H9 (cell line): Measurements from ENCODE around the gene ASTL. TPM values are rescaled to one million over a fixed set of nuclear protein-coding genes. Genes with fewer than 3 reads are reported as not detected.

Experiments used
- DNase-seq: peaks from one replicate; pipeline ENCODE4 v3.0.0-alpha.2; 2017
- H2AFZ ChIP-seq: one replicate; pipeline ENCODE4 v1.6.1; 2013; ENCODE audit warnings: mild to moderate bottlenecking, low read length, control low read depth, moderate library complexity
- H2AK5ac ChIP-seq: 2 replicates; pipeline ENCODE4 v1.6.1; 2013; ENCODE audit warnings: low read length, control low read depth, mixed read lengths; ENCODE audit not compliant: insufficient read length
- H2BK120ac ChIP-seq: one replicate; pipeline ENCODE4 v1.6.1; 2013; ENCODE audit warnings: low read depth, mild to moderate bottlenecking, low read length, control low read depth, inconsistent platforms; ENCODE audit not compliant: poor library complexity, severe bottlenecking
- H2BK12ac ChIP-seq: 2 replicates; pipeline ENCODE4 v1.6.1; 2013; ENCODE audit warnings: low read length, control low read depth, mixed read lengths, low read depth; ENCODE audit not compliant: insufficient read length
- H2BK15ac ChIP-seq: 2 replicates; pipeline ENCODE4 v1.6.1; 2013; ENCODE audit warnings: low read depth, low read length, control low read depth
- H2BK20ac ChIP-seq: one replicate; pipeline ENCODE4 v1.6.1; 2013; ENCODE audit warnings: low read depth, mild to moderate bottlenecking, low read length, control low read depth, inconsistent platforms; ENCODE audit not compliant: poor library complexity, severe bottlenecking
- H2BK5ac ChIP-seq: 2 replicates; pipeline ENCODE4 v1.6.1; 2013; ENCODE audit warnings: low read length, control low read depth, mixed read lengths; ENCODE audit not compliant: insufficient read length
- H3K14ac ChIP-seq: 2 replicates; pipeline ENCODE4 v1.6.1; 2013; ENCODE audit warnings: low read length, control low read depth; ENCODE audit not compliant: insufficient read depth
- H3K18ac ChIP-seq: 2 replicates; pipeline ENCODE4 v1.6.1; 2013; ENCODE audit warnings: low read depth, mild to moderate bottlenecking, mixed read lengths, low read length, control low read depth; ENCODE audit not compliant: insufficient read length
- H3K23ac ChIP-seq: 2 replicates; pipeline ENCODE4 v1.6.1; 2013; ENCODE audit warnings: low read length, control low read depth, mixed read lengths, low read depth; ENCODE audit not compliant: insufficient read length
- H3K23me2 ChIP-seq: 2 replicates; pipeline ENCODE4 v1.6.1; 2013; ENCODE audit warnings: low read depth, mild to moderate bottlenecking, mixed read lengths, low read length, control low read depth; ENCODE audit not compliant: insufficient read length, poor library complexity, severe bottlenecking
- H3K27ac ChIP-seq: 2 replicates; pipeline ENCODE4 v1.5.1; 2013; ENCODE audit warnings: low read length, control low read depth, mixed read lengths, low read depth; ENCODE audit not compliant: insufficient read length
- H3K27me3 ChIP-seq: 2 replicates; pipeline ENCODE4 v1.6.1; 2013; ENCODE audit warnings: low read length, control low read depth, inconsistent platforms; ENCODE audit not compliant: insufficient read depth
- H3K4ac ChIP-seq: 2 replicates; pipeline ENCODE4 v1.6.1; 2013; ENCODE audit warnings: low read depth, mild to moderate bottlenecking, control low read depth, inconsistent platforms, low read length, moderate library complexity
- H3K4me1 ChIP-seq: 2 replicates; pipeline ENCODE4 v1.6.1; 2013; ENCODE audit warnings: low read length, control low read depth, inconsistent platforms; ENCODE audit not compliant: insufficient read depth
- H3K4me2 ChIP-seq: 2 replicates; pipeline ENCODE4 v1.6.1; 2013; ENCODE audit warnings: low read length, control low read depth, mixed read lengths; ENCODE audit not compliant: insufficient read length, insufficient read depth
- H3K56ac ChIP-seq: 2 replicates; pipeline ENCODE4 v1.6.1; 2013; ENCODE audit warnings: low read depth, mild to moderate bottlenecking, mixed read lengths, low read length, control low read depth; ENCODE audit not compliant: insufficient read length
- H3K79me1 ChIP-seq: 2 replicates; pipeline ENCODE4 v1.6.1; 2013; ENCODE audit warnings: low read depth, mild to moderate bottlenecking, moderate library complexity, low read length, control low read depth, inconsistent platforms; ENCODE audit not compliant: insufficient read depth, poor library complexity, severe bottlenecking
- H3K79me2 ChIP-seq: 2 replicates; pipeline ENCODE4 v1.6.1; 2013; ENCODE audit warnings: low read length, control low read depth, inconsistent platforms; ENCODE audit not compliant: insufficient read depth
- H3K9ac ChIP-seq: 2 replicates; pipeline ENCODE4 v1.6.1; 2013; ENCODE audit warnings: low read length, control low read depth, mixed read lengths; ENCODE audit not compliant: insufficient read length; ENCODE audit errors: extremely low read depth
- H3K9me3 ChIP-seq: one replicate; pipeline ENCODE4 v1.6.1; 2013; ENCODE audit warnings: low read depth, low read length, inconsistent platforms; ENCODE audit not compliant: control insufficient read depth
- H3T11ph ChIP-seq: one replicate; pipeline ENCODE4 v1.6.1; 2013; ENCODE audit warnings: mild to moderate bottlenecking, low read length, control low read depth, inconsistent platforms
- H4K20me1 ChIP-seq: one replicate; pipeline ENCODE4 v1.6.1; 2013; ENCODE audit not compliant: control insufficient read depth, insufficient read length, insufficient read depth
- H4K5ac ChIP-seq: 2 replicates; pipeline ENCODE4 v1.6.1; 2013; ENCODE audit warnings: low read depth, mild to moderate bottlenecking, mixed read lengths, low read length, control low read depth; ENCODE audit not compliant: insufficient read length
- H4K8ac ChIP-seq: replicated peaks from 2 replicates; pipeline ENCODE4 v1.6.1; 2013; ENCODE audit warnings: low read length, control low read depth, mixed read lengths, low read depth; ENCODE audit not compliant: insufficient read length
- H4K91ac ChIP-seq: 2 replicates; pipeline ENCODE4 v1.6.1; 2013; ENCODE audit warnings: low read depth, mild to moderate bottlenecking, moderate library complexity, mixed read lengths, low read length, control low read depth; ENCODE audit not compliant: insufficient read length
- H3K27ac Mint-ChIP-seq, 3 experiments: 2 replicates in 2 of 3; 3 replicates in 1 of 3; pipeline ENCODE4 v1.8.0; 2020 to 2021; ENCODE audit warnings: mixed read lengths in 3 of 3, mild to moderate bottlenecking in 1 of 3, moderate library complexity in 1 of 3
- H3K27me3 Mint-ChIP-seq: 2 replicates; pipeline ENCODE4 v1.8.0; 2021; ENCODE audit warnings: low read depth, mild to moderate bottlenecking, moderate library complexity, mixed read lengths
- H3K36me3 Mint-ChIP-seq, 3 experiments: 2 replicates in 2 of 3; 3 replicates in 1 of 3; pipeline ENCODE4 v1.8.0; 2020 to 2021; ENCODE audit warnings: low read depth in 3 of 3, mixed read lengths in 3 of 3; ENCODE audit not compliant: insufficient read depth in 1 of 3
- H3K4me1 Mint-ChIP-seq, 2 experiments: 2 replicates each; pipeline ENCODE4 v1.8.0; 2020; ENCODE audit warnings: mixed read lengths in 2 of 2
- H3K4me3 Mint-ChIP-seq, 2 experiments: 2 replicates in 1 of 2; 3 replicates in 1 of 2; pipeline ENCODE4 v1.8.0; 2020 to 2021; ENCODE audit warnings: mild to moderate bottlenecking in 2 of 2, mixed read lengths in 2 of 2, moderate library complexity in 1 of 2
- H3K9me3 Mint-ChIP-seq, 2 experiments: 2 replicates in 1 of 2; 3 replicates in 1 of 2; pipeline ENCODE4 v1.8.0; 2020; ENCODE audit warnings: mild to moderate bottlenecking in 2 of 2, mixed read lengths in 2 of 2, moderate library complexity in 1 of 2
- CTCF ChIP-seq: fragments of 200-600 bp; sonication (generic); conservative IDR thresholded peaks from 3 replicates; pipeline ENCODE4 v1.8.0; 2021; ENCODE audit warnings: antibody characterized with exemption, mild to moderate bottlenecking
- WGBS: extraction: QIAGEN DNeasy Blood & Tissue Kit; methylation state at CpG from one replicate; pipeline ENCODE4 v1.1.7; 2013; ENCODE audit warnings: missing lambda C conversion rate, low lambda C conversion rate, mixed read lengths; ENCODE audit not compliant: insufficient read length; ENCODE audit errors: extremely low coverage; 5-methylcytosine and 5-hydroxymethylcytosine counted together
- total RNA-seq: library from RNA; stranded (reverse); gene quantifications from 2 replicates; pipeline ENCODE4 v1.2.1, GENCODE V29; 2021

ASTL gene
- total RNA-seq, 1 experiment from 2014 or later = 0.81 TPM

- Histone ChIP-seq H3K56ac (no peak overlapping the region), H3K23me2 (peaks cover 9% of the 10 kb centered on the region), H2BK120ac (no peak overlapping the region), H3K9me3 (no peaks in the 10 kb centered on the region), H4K20me1 (no peaks in the 10 kb centered on the region), H4K5ac (no peak overlapping the region), H3K18ac (no peak overlapping the region), H3K4ac (no peak overlapping the region), H2AK5ac (no peak overlapping the region), H3K27ac (no peak overlapping the region), H2BK5ac (no peak overlapping the region), H2AFZ (no peak overlapping the region), H3K14ac (no peak overlapping the region), H3T11ph (no peak overlapping the region), H2BK20ac (no peak overlapping the region), H2BK15ac (no peak overlapping the region), H2BK12ac (no peak overlapping the region), H3K79me1 (no peaks in the 10 kb centered on the region), H3K23ac (no peak overlapping the region), H3K4me1 (no peaks in the 10 kb centered on the region), H3K79me2 (no peaks in the 10 kb centered on the region), H4K8ac (no peak overlapping the region), H4K91ac (no peak overlapping the region), H3K4me2 (no peak overlapping the region), H3K9ac (no peak overlapping the region), H3K27me3 (no peaks in the 10 kb centered on the region; the same call in 1 of the 2 replicates)
- Mint-ChIP-seq H3K27me3 (peaks cover 70% of the 10 kb centered on the region), H3K27ac (no peak overlapping the region), H3K36me3 (peaks cover 0 to 8% (median 8%) of the 10 kb centered on the region in 3 experiments; a peak in 3 of 7 replicates), H3K4me1 (peaks cover 19 to 30% of the 10 kb centered on the region in 2 experiments), H3K9me3 (peaks cover 2 to 4% of the 10 kb centered on the region in 2 experiments; a peak in 2 of 5 replicates), H3K4me3 (no peak overlapping the region)
- WGBS = no CpG with 5 or more reads among the region's 13 CpGs
- no peak for TF ChIP-seq CTCF
- DNase-seq = no peak
Measured at GRCh38 chr2:96118698-96119388, 19.5 kb downstream of the ASTL start.
